H9 (cell line): ENCODE measurements around the gene OTUB2. TPM values are rescaled to one million over a fixed set of nuclear protein-coding genes. Genes with fewer than 3 reads are reported as not detected.

ENCODE experiments used
- DNase-seq: peaks from one replicate; pipeline ENCODE4 v3.0.0-alpha.2; 2017
- H2AFZ ChIP-seq: one replicate; pipeline ENCODE4 v1.6.1; 2013; ENCODE audit warnings: mild to moderate bottlenecking, low read length, control low read depth, moderate library complexity
- H2AK5ac ChIP-seq: 2 replicates; pipeline ENCODE4 v1.6.1; 2013; ENCODE audit warnings: low read length, control low read depth, mixed read lengths; ENCODE audit not compliant: insufficient read length
- H2BK120ac ChIP-seq: one replicate; pipeline ENCODE4 v1.6.1; 2013; ENCODE audit warnings: low read depth, mild to moderate bottlenecking, low read length, control low read depth, inconsistent platforms; ENCODE audit not compliant: poor library complexity, severe bottlenecking
- H2BK12ac ChIP-seq: 2 replicates; pipeline ENCODE4 v1.6.1; 2013; ENCODE audit warnings: low read length, control low read depth, mixed read lengths, low read depth; ENCODE audit not compliant: insufficient read length
- H2BK15ac ChIP-seq: 2 replicates; pipeline ENCODE4 v1.6.1; 2013; ENCODE audit warnings: low read depth, low read length, control low read depth
- H2BK20ac ChIP-seq: one replicate; pipeline ENCODE4 v1.6.1; 2013; ENCODE audit warnings: low read depth, mild to moderate bottlenecking, low read length, control low read depth, inconsistent platforms; ENCODE audit not compliant: poor library complexity, severe bottlenecking
- H2BK5ac ChIP-seq: 2 replicates; pipeline ENCODE4 v1.6.1; 2013; ENCODE audit warnings: low read length, control low read depth, mixed read lengths; ENCODE audit not compliant: insufficient read length
- H3K14ac ChIP-seq: 2 replicates; pipeline ENCODE4 v1.6.1; 2013; ENCODE audit warnings: low read length, control low read depth; ENCODE audit not compliant: insufficient read depth
- H3K18ac ChIP-seq: 2 replicates; pipeline ENCODE4 v1.6.1; 2013; ENCODE audit warnings: low read depth, mild to moderate bottlenecking, mixed read lengths, low read length, control low read depth; ENCODE audit not compliant: insufficient read length
- H3K23ac ChIP-seq: 2 replicates; pipeline ENCODE4 v1.6.1; 2013; ENCODE audit warnings: low read length, control low read depth, mixed read lengths, low read depth; ENCODE audit not compliant: insufficient read length
- H3K23me2 ChIP-seq: 2 replicates; pipeline ENCODE4 v1.6.1; 2013; ENCODE audit warnings: low read depth, mild to moderate bottlenecking, mixed read lengths, low read length, control low read depth; ENCODE audit not compliant: insufficient read length, poor library complexity, severe bottlenecking
- H3K27ac ChIP-seq: 2 replicates; pipeline ENCODE4 v1.5.1; 2013; ENCODE audit warnings: low read length, control low read depth, mixed read lengths, low read depth; ENCODE audit not compliant: insufficient read length
- H3K27me3 ChIP-seq: 2 replicates; pipeline ENCODE4 v1.6.1; 2013; ENCODE audit warnings: low read length, control low read depth, inconsistent platforms; ENCODE audit not compliant: insufficient read depth
- H3K4ac ChIP-seq: 2 replicates; pipeline ENCODE4 v1.6.1; 2013; ENCODE audit warnings: low read depth, mild to moderate bottlenecking, control low read depth, inconsistent platforms, low read length, moderate library complexity
- H3K4me1 ChIP-seq: 2 replicates; pipeline ENCODE4 v1.6.1; 2013; ENCODE audit warnings: low read length, control low read depth, inconsistent platforms; ENCODE audit not compliant: insufficient read depth
- H3K4me2 ChIP-seq: 2 replicates; pipeline ENCODE4 v1.6.1; 2013; ENCODE audit warnings: low read length, control low read depth, mixed read lengths; ENCODE audit not compliant: insufficient read length, insufficient read depth
- H3K56ac ChIP-seq: 2 replicates; pipeline ENCODE4 v1.6.1; 2013; ENCODE audit warnings: low read depth, mild to moderate bottlenecking, mixed read lengths, low read length, control low read depth; ENCODE audit not compliant: insufficient read length
- H3K79me1 ChIP-seq: 2 replicates; pipeline ENCODE4 v1.6.1; 2013; ENCODE audit warnings: low read depth, mild to moderate bottlenecking, moderate library complexity, low read length, control low read depth, inconsistent platforms; ENCODE audit not compliant: insufficient read depth, poor library complexity, severe bottlenecking
- H3K79me2 ChIP-seq: 2 replicates; pipeline ENCODE4 v1.6.1; 2013; ENCODE audit warnings: low read length, control low read depth, inconsistent platforms; ENCODE audit not compliant: insufficient read depth
- H3K9ac ChIP-seq: 2 replicates; pipeline ENCODE4 v1.6.1; 2013; ENCODE audit warnings: low read length, control low read depth, mixed read lengths; ENCODE audit not compliant: insufficient read length; ENCODE audit errors: extremely low read depth
- H3K9me3 ChIP-seq: one replicate; pipeline ENCODE4 v1.6.1; 2013; ENCODE audit warnings: low read depth, low read length, inconsistent platforms; ENCODE audit not compliant: control insufficient read depth
- H3T11ph ChIP-seq: one replicate; pipeline ENCODE4 v1.6.1; 2013; ENCODE audit warnings: mild to moderate bottlenecking, low read length, control low read depth, inconsistent platforms
- H4K20me1 ChIP-seq: one replicate; pipeline ENCODE4 v1.6.1; 2013; ENCODE audit not compliant: control insufficient read depth, insufficient read length, insufficient read depth
- H4K5ac ChIP-seq: 2 replicates; pipeline ENCODE4 v1.6.1; 2013; ENCODE audit warnings: low read depth, mild to moderate bottlenecking, mixed read lengths, low read length, control low read depth; ENCODE audit not compliant: insufficient read length
- H4K8ac ChIP-seq: replicated peaks from 2 replicates; pipeline ENCODE4 v1.6.1; 2013; ENCODE audit warnings: low read length, control low read depth, mixed read lengths, low read depth; ENCODE audit not compliant: insufficient read length
- H4K91ac ChIP-seq: 2 replicates; pipeline ENCODE4 v1.6.1; 2013; ENCODE audit warnings: low read depth, mild to moderate bottlenecking, moderate library complexity, mixed read lengths, low read length, control low read depth; ENCODE audit not compliant: insufficient read length
- H3K27ac Mint-ChIP-seq, 3 experiments: 2 replicates in 2 of 3; 3 replicates in 1 of 3; pipeline ENCODE4 v1.8.0; 2020 to 2021; ENCODE audit warnings: mixed read lengths in 3 of 3, mild to moderate bottlenecking in 1 of 3, moderate library complexity in 1 of 3
- H3K27me3 Mint-ChIP-seq: 2 replicates; pipeline ENCODE4 v1.8.0; 2021; ENCODE audit warnings: low read depth, mild to moderate bottlenecking, moderate library complexity, mixed read lengths
- H3K36me3 Mint-ChIP-seq, 3 experiments: 2 replicates in 2 of 3; 3 replicates in 1 of 3; pipeline ENCODE4 v1.8.0; 2020 to 2021; ENCODE audit warnings: low read depth in 3 of 3, mixed read lengths in 3 of 3; ENCODE audit not compliant: insufficient read depth in 1 of 3
- H3K4me1 Mint-ChIP-seq, 2 experiments: 2 replicates each; pipeline ENCODE4 v1.8.0; 2020; ENCODE audit warnings: mixed read lengths in 2 of 2
- H3K4me3 Mint-ChIP-seq, 2 experiments: 2 replicates in 1 of 2; 3 replicates in 1 of 2; pipeline ENCODE4 v1.8.0; 2020 to 2021; ENCODE audit warnings: mild to moderate bottlenecking in 2 of 2, mixed read lengths in 2 of 2, moderate library complexity in 1 of 2
- H3K9me3 Mint-ChIP-seq, 2 experiments: 2 replicates in 1 of 2; 3 replicates in 1 of 2; pipeline ENCODE4 v1.8.0; 2020; ENCODE audit warnings: mild to moderate bottlenecking in 2 of 2, mixed read lengths in 2 of 2, moderate library complexity in 1 of 2
- CTCF ChIP-seq: fragments of 200-600 bp; sonication (generic); conservative IDR thresholded peaks from 3 replicates; pipeline ENCODE4 v1.8.0; 2021; ENCODE audit warnings: antibody characterized with exemption, mild to moderate bottlenecking
- WGBS: extraction: QIAGEN DNeasy Blood & Tissue Kit; methylation state at CpG from one replicate; pipeline ENCODE4 v1.1.7; 2013; ENCODE audit warnings: missing lambda C conversion rate, low lambda C conversion rate, mixed read lengths; ENCODE audit not compliant: insufficient read length; ENCODE audit errors: extremely low coverage; 5-methylcytosine and 5-hydroxymethylcytosine counted together
- total RNA-seq: library from RNA; stranded (reverse); gene quantifications from 2 replicates; pipeline ENCODE4 v1.2.1, GENCODE V29; 2021

The OTUB2 gene
- total RNA-seq, 1 experiment from 2014 or later: 3.6 TPM

DNA sequence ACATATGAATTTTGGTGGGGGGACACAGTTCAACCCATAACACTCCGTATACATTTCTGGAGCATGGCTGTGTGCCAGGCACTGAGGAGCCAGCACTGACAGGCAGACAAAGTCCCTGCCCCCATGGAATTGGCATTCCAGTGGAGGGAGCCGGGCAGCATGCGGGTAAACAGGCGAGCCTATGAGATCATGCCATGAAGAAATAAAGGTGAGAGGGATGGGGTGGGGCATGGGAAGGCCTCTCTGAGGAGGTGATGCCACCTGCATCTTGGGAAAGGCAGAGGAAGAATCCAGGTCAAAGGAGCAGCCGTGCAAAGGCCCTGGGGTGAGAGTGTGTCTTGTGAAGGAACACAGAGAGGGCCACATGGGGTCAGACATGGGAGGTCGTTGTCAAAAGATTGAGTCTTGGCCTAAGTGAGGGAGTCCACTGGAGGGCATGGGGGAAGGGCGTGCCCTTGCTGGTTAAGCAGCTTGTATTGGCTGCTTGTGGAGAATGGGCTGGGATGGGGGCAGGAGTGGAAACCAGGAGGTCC lies 3.6 kb downstream of the OTUB2 start:
- no peak overlapping the region for H4K5ac ChIP-seq
- no peak overlapping the region for H3K18ac ChIP-seq
- H3K4me1 ChIP-seq: no peaks in the 10 kb centered on the region
- no peaks in the 10 kb centered on the region for H3K23me2 ChIP-seq
- H3K36me3 Mint-ChIP-seq: peaks cover 4 to 13% (median 8%) of the 10 kb centered on the region in 3 experiments; a peak in 6 of 7 replicates
- peaks cover 5% of the 10 kb centered on the region; the same call in 1 of the 2 replicates for H3K27me3 Mint-ChIP-seq
- H3K9me3 ChIP-seq: no peaks in the 10 kb centered on the region
- H3K4ac ChIP-seq: no peak overlapping the region
- no peak overlapping the region for H2BK15ac ChIP-seq
- no peak overlapping the region for H2BK20ac ChIP-seq
- H4K20me1 ChIP-seq: no peaks in the 10 kb centered on the region
- no peak overlapping the region; the same call in 1 of the 2 replicates for H3K14ac ChIP-seq
- peaks cover 26 to 30% of the 10 kb centered on the region in 2 experiments for H3K4me1 Mint-ChIP-seq
- H3K56ac ChIP-seq: no peak overlapping the region
- no CpG with 5 or more reads among the region's 7 CpGs for WGBS
- no peak overlapping the region for H3T11ph ChIP-seq
- H3K4me2 ChIP-seq: no peak overlapping the region
- H4K8ac ChIP-seq: no peak overlapping the region
- no peaks in the 10 kb centered on the region for H3K79me1 ChIP-seq
- no peak overlapping the region for H2AK5ac ChIP-seq
- H3K9me3 Mint-ChIP-seq: no peaks in the 10 kb centered on the region; a peak in 3 of 5 replicates
- no peak overlapping the region for H3K9ac ChIP-seq
- no peaks in the 10 kb centered on the region for H3K27me3 ChIP-seq
- H2AFZ ChIP-seq: no peak overlapping the region
- no peak for DNase-seq
- no peaks in the 10 kb centered on the region for H3K79me2 ChIP-seq
- no peak overlapping the region for H3K23ac ChIP-seq
- no peak overlapping the region for H4K91ac ChIP-seq
- H3K27ac Mint-ChIP-seq: peak overlapping the region in 2 of 3 experiments; percentile 47 to 83; a peak in 1 of 7 replicates
- H3K27ac ChIP-seq: no peak overlapping the region
- H3K4me3 Mint-ChIP-seq: no peak overlapping the region
- no peak for TF ChIP-seq CTCF
- H2BK5ac ChIP-seq: no peak overlapping the region
- no peak overlapping the region for H2BK120ac ChIP-seq
- H2BK12ac ChIP-seq: no peak overlapping the region
